Osteocyte (in vitro differentiated cells): ENCODE results near the gene HASPIN. TPM values are rescaled to one million over a fixed set of nuclear protein-coding genes. Genes with fewer than 3 reads are reported as not detected.
A peak's percentile ranks its signal among the peaks of the same experiment; 100 is the strongest.

Experiments used
- DNase-seq: peaks from one replicate; pipeline ENCODE4 v3.0.0; 2021; ENCODE audit warnings: mixed read lengths; ENCODE audit not compliant: unreplicated experiment; ENCODE audit errors: extremely low spot score
- H3K27ac Mint-ChIP-seq: one replicate; pipeline ENCODE4 v1.8.0; 2021; ENCODE audit warnings: mild to moderate bottlenecking, mixed read lengths; ENCODE audit not compliant: unreplicated experiment
- H3K27me3 Mint-ChIP-seq: one replicate; pipeline ENCODE4 v1.8.0; 2021; ENCODE audit warnings: mixed read lengths; ENCODE audit not compliant: unreplicated experiment
- H3K36me3 Mint-ChIP-seq: one replicate; pipeline ENCODE4 v1.8.0; 2021; ENCODE audit warnings: mixed read lengths; ENCODE audit not compliant: unreplicated experiment
- H3K4me1 Mint-ChIP-seq: one replicate; pipeline ENCODE4 v1.8.0; 2021; ENCODE audit warnings: mixed read lengths; ENCODE audit not compliant: unreplicated experiment
- H3K4me3 Mint-ChIP-seq: one replicate; pipeline ENCODE4 v1.8.0; 2021; ENCODE audit warnings: mild to moderate bottlenecking, moderate library complexity, mixed read lengths; ENCODE audit not compliant: unreplicated experiment
- H3K9me3 Mint-ChIP-seq: one replicate; pipeline ENCODE4 v1.8.0; 2021; ENCODE audit warnings: mixed read lengths; ENCODE audit not compliant: unreplicated experiment
- CTCF ChIP-seq: fragments of 200-600 bp; sonication (generic); IDR thresholded peaks from 2 replicates; pipeline ENCODE4 v1.5.0; 2021; ENCODE audit warnings: antibody characterized with exemption, mild to moderate bottlenecking, moderate library complexity
- total RNA-seq: library from RNA; stranded (reverse); gene quantifications from 2 replicates; pipeline ENCODE4 v1.2.1, GENCODE V29; 2021

Gene HASPIN
- total RNA-seq, 1 donor from 2014 or later, result 1.9 TPM

DNA sequence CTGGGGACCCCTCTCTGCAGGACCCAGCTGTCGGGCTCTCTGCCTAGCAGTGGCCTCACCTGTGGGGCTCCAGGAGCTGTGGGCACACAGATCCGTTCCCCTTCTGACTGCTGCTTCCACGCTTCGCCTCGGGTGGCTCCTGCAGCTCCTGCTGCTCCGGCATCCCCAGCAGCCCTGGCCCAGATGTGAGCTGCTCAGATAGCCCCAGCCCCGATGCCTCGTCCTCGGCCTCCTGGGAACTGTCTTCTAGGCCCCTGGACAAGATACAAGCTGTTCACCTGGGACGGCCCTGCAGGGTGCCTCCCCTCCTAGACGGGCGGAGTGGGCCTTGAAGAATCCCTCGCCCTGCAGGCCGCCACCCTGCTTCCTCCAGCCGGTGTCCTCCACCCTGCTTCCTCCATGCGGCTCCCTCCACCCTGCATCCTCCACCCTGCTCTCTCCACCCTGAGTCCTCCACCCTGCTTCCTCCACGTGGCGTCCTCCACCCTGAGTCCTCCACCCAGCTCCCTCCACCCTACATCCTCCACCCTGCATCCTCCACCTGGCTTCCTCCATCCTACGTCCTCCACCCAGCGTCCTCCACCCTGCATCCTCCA, 44.1 kb upstream of the HASPIN start:
- H3K27me3 Mint-ChIP-seq, result no peaks in the 10 kb centered on the region
- no peak for DNase-seq
- no peaks in the 10 kb centered on the region for H3K9me3 Mint-ChIP-seq
- H3K4me3 Mint-ChIP-seq, result no peak overlapping the region
- no peak for TF ChIP-seq CTCF
- no peaks in the 10 kb centered on the region for H3K36me3 Mint-ChIP-seq
- no peak overlapping the region for H3K27ac Mint-ChIP-seq
- H3K4me1 Mint-ChIP-seq, result no peaks in the 10 kb centered on the region

DNA sequence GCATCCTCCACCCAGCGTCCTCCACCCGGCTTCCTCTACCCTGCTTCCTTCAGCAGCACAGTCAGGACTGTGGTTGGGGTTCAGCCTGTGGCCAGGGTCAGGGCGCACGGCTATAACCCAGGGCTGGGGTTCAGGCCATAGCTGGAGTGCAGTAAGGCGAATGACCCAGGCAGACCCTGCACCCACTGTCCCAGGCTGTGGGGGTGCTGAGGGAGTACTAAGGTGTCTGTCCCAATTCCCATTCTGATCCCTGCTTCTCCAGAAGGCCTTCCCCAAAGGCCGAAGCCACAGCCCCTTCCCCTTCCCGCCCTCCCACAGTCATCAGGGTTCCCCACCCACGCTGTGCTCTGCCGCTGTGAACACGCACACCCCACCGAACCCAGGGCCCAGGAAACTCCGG, 42.6 kb upstream of the HASPIN start:
- no peak for TF ChIP-seq CTCF
- H3K27me3 Mint-ChIP-seq, result no peaks in the 10 kb centered on the region
- H3K4me3 Mint-ChIP-seq, result no peak overlapping the region
- no peaks in the 10 kb centered on the region for H3K9me3 Mint-ChIP-seq
- H3K36me3 Mint-ChIP-seq, result no peaks in the 10 kb centered on the region
- no peaks in the 10 kb centered on the region for H3K4me1 Mint-ChIP-seq
- DNase-seq, result no peak
- H3K27ac Mint-ChIP-seq, result no peak overlapping the region

- no peaks in the 10 kb centered on the region for H3K27me3 Mint-ChIP-seq
These were observed 42.1 kb upstream of the HASPIN start for GRCh38 chr17:3681565-3681964.

GRCh38 chr17:3682033-3682432, 41.7 kb upstream of the HASPIN start:
- no peaks in the 10 kb centered on the region for H3K9me3 Mint-ChIP-seq
- no peak for DNase-seq
- no peak overlapping the region for H3K27ac Mint-ChIP-seq

More at GRCh38 chr17:3681565-3681964, 42.1 kb upstream of the HASPIN start:
- H3K4me1 Mint-ChIP-seq, result no peaks in the 10 kb centered on the region
- no peak overlapping the region for H3K4me3 Mint-ChIP-seq
- H3K27ac Mint-ChIP-seq, result no peak overlapping the region
- H3K36me3 Mint-ChIP-seq, result no peaks in the 10 kb centered on the region
- TF ChIP-seq CTCF, result no peak
- DNase-seq, result no peak
- H3K9me3 Mint-ChIP-seq, result no peaks in the 10 kb centered on the region

DNA sequence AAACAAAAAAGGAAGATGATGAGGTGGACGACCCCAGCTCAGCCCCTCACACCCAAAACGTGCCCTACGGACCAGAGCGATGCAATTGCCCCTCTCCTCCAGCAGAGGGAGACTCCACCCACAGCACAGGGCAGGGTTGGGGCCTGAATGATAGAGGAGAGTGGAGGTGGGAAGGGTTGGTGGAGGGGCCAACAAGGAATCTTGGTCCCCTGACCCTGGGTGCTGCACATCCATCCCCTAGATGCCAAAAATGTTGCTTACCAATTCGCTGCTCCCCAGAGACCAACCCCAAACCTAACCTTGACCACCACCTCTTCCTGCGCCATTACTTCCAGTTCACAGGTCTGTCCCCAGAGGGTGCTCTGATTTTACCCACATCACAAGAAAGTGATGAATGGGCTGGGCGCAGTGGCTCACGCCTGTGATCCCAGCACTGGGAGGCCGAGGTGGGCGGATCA, 40.6 kb upstream of the HASPIN start:
- TF ChIP-seq CTCF, result peak; percentile 81
- H3K36me3 Mint-ChIP-seq, result no peaks in the 10 kb centered on the region

More at GRCh38 chr17:3682033-3682432, 41.7 kb upstream of the HASPIN start:
- no peak overlapping the region for H3K4me3 Mint-ChIP-seq
- H3K36me3 Mint-ChIP-seq, result no peaks in the 10 kb centered on the region
- TF ChIP-seq CTCF, result no peak
- H3K27me3 Mint-ChIP-seq, result no peaks in the 10 kb centered on the region
- H3K4me1 Mint-ChIP-seq, result no peaks in the 10 kb centered on the region

More for the DNA sequence above, 40.6 kb upstream of the HASPIN start:
- DNase-seq, result no peak
- Mint-ChIP-seq H3K4me3 (no peak overlapping the region), H3K27me3 (no peaks in the 10 kb centered on the region), H3K27ac (no peak overlapping the region), H3K9me3 (no peaks in the 10 kb centered on the region), H3K4me1 (no peaks in the 10 kb centered on the region)
